ENCODE results near the gene CAPN6. TPM values are rescaled to one million over a fixed set of nuclear protein-coding genes. Genes with fewer than 3 reads are reported as not detected.

CAPN6 gene
- not detected for polyA plus RNA-seq (2012; ENCODE audit: low read depth, missing spikeins)

DNA sequence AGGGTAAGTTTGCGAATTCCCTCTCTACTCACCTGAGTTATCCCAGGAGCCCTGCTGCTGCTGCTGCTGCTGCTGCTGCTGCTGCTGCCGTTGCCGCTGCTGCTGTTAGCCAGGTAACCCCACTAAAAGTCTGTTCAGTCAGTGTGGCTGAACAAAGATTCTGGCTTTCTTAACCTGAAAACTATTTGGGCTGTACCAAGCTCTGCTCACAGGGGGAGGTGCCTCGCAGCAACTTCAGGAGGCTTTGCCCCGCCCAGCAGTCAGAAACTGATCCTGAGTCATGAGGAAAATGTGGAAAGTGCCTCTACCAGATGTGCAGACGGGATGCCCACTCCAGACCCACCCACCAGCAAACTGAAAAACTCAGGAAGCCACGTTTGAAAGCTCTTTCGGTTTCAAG lies at the start of gene CAPN6:
TSS of gene CAPN6 (minus strand) at position 145 of the 400 bp plus-strand sequence. CDS start 6,547 bp downstream, outside the sequence.
- FAIRE-seq: no peak
- DNase-seq (ENCODE audit: insufficient read length, low spot score): no peak
- TF ChIP-seq TAF1 (IDR thresholded peaks at IDR 0.05; ENCODE audit: low read depth, low read length) (no peak), PAX5 (IDR thresholded peaks at IDR 0.05; ENCODE audit: insufficient read depth, low read length, severe bottlenecking) (no peak), SPI1 (IDR thresholded peaks at IDR 0.05; ENCODE audit: low read depth, low read length) (no peak)

DNA sequence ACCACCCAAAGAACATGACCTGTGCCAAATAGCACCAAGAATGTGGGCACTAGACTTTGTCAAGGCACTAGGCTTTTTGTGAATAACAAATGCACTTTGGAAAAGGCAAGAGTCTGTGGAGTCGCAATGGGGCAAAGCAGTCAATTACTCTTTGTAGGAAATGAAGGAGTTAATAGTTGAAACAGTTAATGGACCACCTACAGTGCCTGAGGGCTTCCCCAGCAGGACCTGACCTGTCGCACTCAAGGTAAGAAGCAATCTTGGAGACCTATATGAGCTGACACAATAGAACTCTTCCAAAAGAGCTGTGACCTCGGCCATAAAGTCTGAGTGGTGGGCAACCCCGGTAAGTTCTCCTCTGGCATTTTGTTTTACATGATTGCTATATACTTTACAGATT lies 49.2 kb upstream of the CAPN6 start:
- FAIRE-seq: no peak
- DNase-seq (ENCODE audit: insufficient read length, low spot score): no peak
- TF ChIP-seq POLR2AphosphoS5 (IDR thresholded peaks at IDR 0.05; ENCODE audit: low read depth, low read length) (no peak), SPI1 (IDR thresholded peaks at IDR 0.05; ENCODE audit: low read depth, low read length) (no peak), PAX5 (IDR thresholded peaks at IDR 0.05; ENCODE audit: insufficient read depth, low read length, severe bottlenecking) (no peak), TAF1 (IDR thresholded peaks at IDR 0.05; ENCODE audit: low read depth, low read length) (no peak), POLR2A (IDR thresholded peaks at IDR 0.05; ENCODE audit: low read depth, low read length) (no peak), POU2F2 (IDR thresholded peaks at IDR 0.05; ENCODE audit: low read depth, low read length) (no peak)

DNA sequence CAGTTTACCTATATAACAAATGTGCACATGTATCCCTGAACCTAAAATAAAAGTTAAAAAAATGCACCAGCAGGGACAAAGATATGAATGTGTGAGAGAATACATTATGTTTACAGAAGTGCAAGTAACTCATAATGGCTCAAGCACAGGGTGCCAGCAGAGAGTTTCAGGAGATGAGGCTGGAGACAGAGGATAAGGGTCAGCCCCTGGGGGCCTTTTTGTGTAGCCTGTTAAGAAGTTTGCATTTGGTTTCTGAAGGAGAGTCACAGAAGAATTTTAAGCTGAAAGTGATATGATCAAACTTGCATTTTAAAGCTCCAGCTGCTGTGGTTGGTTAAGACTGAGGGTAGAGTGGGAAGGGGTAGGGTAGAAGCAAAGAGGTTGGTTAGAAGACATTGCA lies 48.6 kb upstream of the CAPN6 start:
- no peak for DNase-seq (ENCODE audit: insufficient read length, low spot score)
- no peak for FAIRE-seq
- no peak for TF ChIP-seq PAX5 (IDR thresholded peaks at IDR 0.05; ENCODE audit: insufficient read depth, low read length, severe bottlenecking)
- no peak for TF ChIP-seq TAF1 (IDR thresholded peaks at IDR 0.05; ENCODE audit: low read depth, low read length)
- TF ChIP-seq POLR2AphosphoS5 (IDR thresholded peaks at IDR 0.05; ENCODE audit: low read depth, low read length): no peak
- no peak for TF ChIP-seq POLR2A (IDR thresholded peaks at IDR 0.05; ENCODE audit: low read depth, low read length)
- no peak for TF ChIP-seq SPI1 (IDR thresholded peaks at IDR 0.05; ENCODE audit: low read depth, low read length)

DNA sequence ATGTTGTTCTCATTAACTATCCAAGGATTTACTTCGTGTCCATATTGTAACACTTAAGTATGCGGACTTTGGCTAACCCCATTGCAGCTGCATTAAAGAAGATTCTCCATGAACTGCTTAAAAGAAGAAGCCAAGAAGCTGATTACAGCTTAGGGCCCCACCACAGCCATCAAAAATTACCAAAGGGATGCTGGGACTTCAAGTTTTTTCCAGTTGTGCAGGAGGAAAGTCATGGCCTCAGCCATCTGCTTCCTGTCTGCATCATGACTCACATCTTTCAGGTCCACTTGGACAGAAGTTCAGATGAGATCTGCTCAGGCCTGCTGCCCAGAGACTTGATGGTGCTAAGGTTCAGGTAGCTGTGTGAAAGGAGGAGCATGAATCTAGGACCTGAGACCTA lies 38.8 kb upstream of the CAPN6 start:
- TF ChIP-seq PAX5 (IDR thresholded peaks at IDR 0.05; ENCODE audit: insufficient read depth, low read length, severe bottlenecking) (no peak), POLR2AphosphoS5 (IDR thresholded peaks at IDR 0.05; ENCODE audit: low read depth, low read length) (no peak)
- no peak for FAIRE-seq
- no peak for DNase-seq (ENCODE audit: insufficient read length, low spot score)

GRCh38 chrX:111308039-111308438 lies 37.8 kb upstream of the CAPN6 start:
- no peak for FAIRE-seq

GRCh38 chrX:111302284-111302683 lies 32.0 kb upstream of the CAPN6 start:
- FAIRE-seq: no peak
- TF ChIP-seq TAF1 (IDR thresholded peaks at IDR 0.05; ENCODE audit: low read depth, low read length) (no peak), POLR2AphosphoS5 (IDR thresholded peaks at IDR 0.05; ENCODE audit: low read depth, low read length) (no peak), PAX5 (IDR thresholded peaks at IDR 0.05; ENCODE audit: insufficient read depth, low read length, severe bottlenecking) (no peak), SPI1 (IDR thresholded peaks at IDR 0.05; ENCODE audit: low read depth, low read length) (no peak), POU2F2 (IDR thresholded peaks at IDR 0.05; ENCODE audit: low read depth, low read length) (no peak), POLR2A (IDR thresholded peaks at IDR 0.05; ENCODE audit: low read depth, low read length) (no peak)

More at GRCh38 chrX:111308039-111308438, 37.8 kb upstream of the CAPN6 start:
- TF ChIP-seq TAF1 (IDR thresholded peaks at IDR 0.05; ENCODE audit: low read depth, low read length): no peak
- TF ChIP-seq POU2F2 (IDR thresholded peaks at IDR 0.05; ENCODE audit: low read depth, low read length): no peak
- TF ChIP-seq SPI1 (IDR thresholded peaks at IDR 0.05; ENCODE audit: low read depth, low read length): no peak
- TF ChIP-seq POLR2AphosphoS5 (IDR thresholded peaks at IDR 0.05; ENCODE audit: low read depth, low read length): no peak
- TF ChIP-seq POLR2A (IDR thresholded peaks at IDR 0.05; ENCODE audit: low read depth, low read length): no peak
- no peak for TF ChIP-seq PAX5 (IDR thresholded peaks at IDR 0.05; ENCODE audit: insufficient read depth, low read length, severe bottlenecking)
- DNase-seq (ENCODE audit: insufficient read length, low spot score): no peak

DNA sequence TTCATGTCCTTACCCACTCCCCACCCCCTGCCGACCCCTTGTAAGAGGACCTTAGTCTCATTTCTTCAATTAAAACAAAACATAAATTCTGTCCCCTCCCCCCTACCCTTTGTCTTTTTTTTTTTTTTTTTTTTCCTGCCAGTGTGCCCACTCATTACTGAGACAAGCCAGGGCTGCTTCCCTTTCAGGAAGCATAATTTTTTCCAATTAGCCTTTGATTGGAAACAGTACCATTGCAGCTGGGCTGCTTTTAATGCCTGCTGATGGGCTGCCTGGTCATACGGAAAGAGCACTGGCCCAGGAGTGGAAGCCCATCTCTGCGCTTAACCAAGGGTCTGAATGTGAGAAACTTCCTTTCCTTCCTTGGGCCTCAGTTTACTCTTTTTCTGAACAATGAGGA lies 18.6 kb upstream of the CAPN6 start:
- FAIRE-seq (no peak), DNase-seq (ENCODE audit: insufficient read length, low spot score) (no peak)
- no peak for TF ChIP-seq POLR2A (IDR thresholded peaks at IDR 0.05; ENCODE audit: low read depth, low read length)
- no peak for TF ChIP-seq PAX5 (IDR thresholded peaks at IDR 0.05; ENCODE audit: insufficient read depth, low read length, severe bottlenecking)
- no peak for TF ChIP-seq SPI1 (IDR thresholded peaks at IDR 0.05; ENCODE audit: low read depth, low read length)
- no peak for TF ChIP-seq TAF1 (IDR thresholded peaks at IDR 0.05; ENCODE audit: low read depth, low read length)
- TF ChIP-seq POU2F2 (IDR thresholded peaks at IDR 0.05; ENCODE audit: low read depth, low read length): no peak
- no peak for TF ChIP-seq POLR2AphosphoS5 (IDR thresholded peaks at IDR 0.05; ENCODE audit: low read depth, low read length)

More at GRCh38 chrX:111302284-111302683, 32.0 kb upstream of the CAPN6 start:
- DNase-seq (ENCODE audit: insufficient read length, low spot score): no peak

- DNase-seq (ENCODE audit: insufficient read length, low spot score) (no peak), FAIRE-seq (no peak)
- TF ChIP-seq SPI1 (IDR thresholded peaks at IDR 0.05; ENCODE audit: low read depth, low read length) (no peak), PAX5 (IDR thresholded peaks at IDR 0.05; ENCODE audit: insufficient read depth, low read length, severe bottlenecking) (no peak), POU2F2 (IDR thresholded peaks at IDR 0.05; ENCODE audit: low read depth, low read length) (no peak), TAF1 (IDR thresholded peaks at IDR 0.05; ENCODE audit: low read depth, low read length) (no peak), POLR2A (IDR thresholded peaks at IDR 0.05; ENCODE audit: low read depth, low read length) (no peak), POLR2AphosphoS5 (IDR thresholded peaks at IDR 0.05; ENCODE audit: low read depth, low read length) (no peak)
These were observed 14.5 kb upstream of the CAPN6 start for GRCh38 chrX:111284631-111285293.

GRCh38 chrX:111283446-111283845 lies 13.2 kb upstream of the CAPN6 start:
- no peak for DNase-seq (ENCODE audit: insufficient read length, low spot score)
- FAIRE-seq: no peak
- TF ChIP-seq POU2F2 (IDR thresholded peaks at IDR 0.05; ENCODE audit: low read depth, low read length) (no peak), POLR2AphosphoS5 (IDR thresholded peaks at IDR 0.05; ENCODE audit: low read depth, low read length) (no peak), SPI1 (IDR thresholded peaks at IDR 0.05; ENCODE audit: low read depth, low read length) (no peak), PAX5 (IDR thresholded peaks at IDR 0.05; ENCODE audit: insufficient read depth, low read length, severe bottlenecking) (no peak), TAF1 (IDR thresholded peaks at IDR 0.05; ENCODE audit: low read depth, low read length) (no peak), POLR2A (IDR thresholded peaks at IDR 0.05; ENCODE audit: low read depth, low read length) (no peak)

- FAIRE-seq (no peak), DNase-seq (ENCODE audit: insufficient read length, low spot score) (no peak)
- TF ChIP-seq TAF1 (IDR thresholded peaks at IDR 0.05; ENCODE audit: low read depth, low read length): no peak
- TF ChIP-seq POU2F2 (IDR thresholded peaks at IDR 0.05; ENCODE audit: low read depth, low read length): no peak
- TF ChIP-seq POLR2A (IDR thresholded peaks at IDR 0.05; ENCODE audit: low read depth, low read length): no peak
- no peak for TF ChIP-seq PAX5 (IDR thresholded peaks at IDR 0.05; ENCODE audit: insufficient read depth, low read length, severe bottlenecking)
These were observed 12.7 kb upstream of the CAPN6 start for GRCh38 chrX:111282991-111283390.
